ENCODE data around the gene PRKG2. TPM values are rescaled to one million over a fixed set of nuclear protein-coding genes. Genes with fewer than 3 reads are reported as not detected.

Gene PRKG2
- total and polyA plus RNA-seq, 2 of the 13 experiments (the other 11 are each of a cell fraction or from before 2014, with no cell fraction given): 0.04 TPM

DNA sequence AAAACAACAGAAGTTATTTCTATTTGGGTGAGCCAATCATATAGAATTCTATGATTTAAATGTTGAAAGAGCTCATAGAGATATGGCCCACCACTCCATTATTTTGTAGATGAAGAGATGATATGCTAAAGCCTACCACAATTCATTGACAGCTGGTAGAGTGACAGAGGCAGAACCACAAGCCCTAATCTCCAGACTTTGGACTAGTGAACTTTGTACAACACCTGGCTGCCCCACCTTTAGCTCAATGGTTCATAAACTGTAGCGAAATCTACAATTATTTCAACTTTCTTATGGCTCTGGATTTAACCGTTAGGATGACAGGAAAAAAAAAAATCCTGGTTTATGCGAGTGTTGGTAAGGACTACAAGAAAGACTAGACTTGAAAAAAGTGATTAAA, 50.9 kb downstream of the PRKG2 start:
- POLR2A ChIA-PET: no interaction called here
- H2AFZ ChIP-seq (ENCODE audit: low read length): no peak overlapping the region
- no TSS peak for BruUV-seq (replicated peaks)
- H4K20me1 ChIP-seq (ENCODE audit: insufficient read depth, low read length): no peaks in the 10 kb centered on the region
- TF ChIP-seq SP5 (CRISPR knock-in tag; IDR thresholded peaks at IDR 0.05; ENCODE audit: borderline replicate concordance, low read depth): no peak
- TF ChIP-seq, protein P1, sequence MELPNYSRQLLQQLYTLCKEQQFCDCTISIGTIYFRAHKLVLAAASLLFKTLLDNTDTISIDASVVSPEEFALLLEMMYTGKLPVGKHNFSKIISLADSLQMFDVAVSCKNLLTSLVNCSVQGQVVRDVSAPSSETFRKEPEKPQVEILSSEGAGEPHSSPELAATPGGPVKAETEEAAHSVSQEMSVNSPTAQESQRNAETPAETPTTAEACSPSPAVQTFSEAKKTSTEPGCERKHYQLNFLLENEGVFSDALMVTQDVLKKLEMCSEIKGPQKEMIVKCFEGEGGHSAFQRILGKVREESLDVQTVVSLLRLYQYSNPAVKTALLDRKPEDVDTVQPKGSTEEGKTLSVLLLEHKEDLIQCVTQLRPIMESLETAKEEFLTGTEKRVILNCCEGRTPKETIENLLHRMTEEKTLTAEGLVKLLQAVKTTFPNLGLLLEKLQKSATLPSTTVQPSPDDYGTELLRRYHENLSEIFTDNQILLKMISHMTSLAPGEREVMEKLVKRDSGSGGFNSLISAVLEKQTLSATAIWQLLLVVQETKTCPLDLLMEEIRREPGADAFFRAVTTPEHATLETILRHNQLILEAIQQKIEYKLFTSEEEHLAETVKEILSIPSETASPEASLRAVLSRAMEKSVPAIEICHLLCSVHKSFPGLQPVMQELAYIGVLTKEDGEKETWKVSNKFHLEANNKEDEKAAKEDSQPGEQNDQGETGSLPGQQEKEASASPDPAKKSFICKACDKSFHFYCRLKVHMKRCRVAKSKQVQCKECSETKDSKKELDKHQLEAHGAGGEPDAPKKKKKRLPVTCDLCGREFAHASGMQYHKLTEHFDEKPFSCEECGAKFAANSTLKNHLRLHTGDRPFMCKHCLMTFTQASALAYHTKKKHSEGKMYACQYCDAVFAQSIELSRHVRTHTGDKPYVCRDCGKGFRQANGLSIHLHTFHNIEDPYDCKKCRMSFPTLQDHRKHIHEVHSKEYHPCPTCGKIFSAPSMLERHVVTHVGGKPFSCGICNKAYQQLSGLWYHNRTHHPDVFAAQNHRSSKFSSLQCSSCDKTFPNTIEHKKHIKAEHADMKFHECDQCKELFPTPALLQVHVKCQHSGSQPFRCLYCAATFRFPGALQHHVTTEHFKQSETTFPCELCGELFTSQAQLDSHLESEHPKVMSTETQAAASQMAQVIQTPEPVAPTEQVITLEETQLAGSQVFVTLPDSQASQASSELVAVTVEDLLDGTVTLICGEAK (IDR thresholded peaks at IDR 0.05): no peak
- TF ChIP-seq, protein P1 (CRISPR knock-in tag; IDR thresholded peaks at IDR 0.05): no peak
- no peaks in the 10 kb centered on the region for H3K4me1 ChIP-seq (ENCODE audit: insufficient read depth, low read length)
- no peak overlapping the region for H3K9ac ChIP-seq (ENCODE audit: insufficient read depth, low read depth, low read length)
- 2% methylated on average over 3 of the region's 3 CpGs for WGBS (ENCODE audit: low lambda C conversion rate)
- no peak overlapping the region for H3K4me2 ChIP-seq (ENCODE audit: low read depth, low read length)
- DNase-seq (ENCODE audit: low spot score): no peak
- H3K79me2 ChIP-seq (ENCODE audit: insufficient read depth, low read length): no peaks in the 10 kb centered on the region
- CTCF ChIA-PET (ENCODE audit: low intra/inter-chr PET ratio, low total read pairs): no interaction called here
- intact Hi-C loops (cut with micrococcal nuclease; ENCODE audit: unreplicated experiment): no loop called here
- no peaks in the 10 kb centered on the region for H3K36me3 ChIP-seq (replicated peaks in 1 of 2; ENCODE audit: control insufficient read depth in 1 of 2, insufficient read depth in 2 of 2, low read length in 2 of 2)
- H3K9me3 ChIP-seq (ENCODE audit: low read length): no peaks in the 10 kb centered on the region
- in situ Hi-C loops (cut with HindIII; ENCODE audit: extremely low pct_ligation_motif_present, low pct_unique_long_range_greater_than_20kb): no loop called here
- FAIRE-seq: no peak
- H3K4me3 ChIP-seq (replicated peaks in 1 of 3; ENCODE audit: insufficient read depth in 1 of 3, low read depth in 2 of 3, low read length in 3 of 3): no peak overlapping the region
- H3K27ac ChIP-seq (ENCODE audit: extremely low read length, insufficient read depth, low read length): no peak overlapping the region
- ATAC-seq: no peak
- no peaks in the 10 kb centered on the region for H3K27me3 ChIP-seq (ENCODE audit: control insufficient read depth in 1 of 2, insufficient read depth in 2 of 2, low read length in 2 of 2)
